ENCODE data around the gene IER3. TPM values are rescaled to one million over a fixed set of nuclear protein-coding genes. Genes with fewer than 3 reads are reported as not detected.

IER3 gene
- total and polyA plus RNA-seq, 9 of the 15 experiments (the other 6 are each of a cell fraction or from before 2014, with no cell fraction given) = 1.5 to 30.0 (median 11.5) TPM

- no peak for TF ChIP-seq POU5F1 (IDR thresholded peaks at IDR 0.05; ENCODE audit: borderline replicate concordance, low read depth, low read length, partially characterized antibody)
- TF ChIP-seq POLR2G (IDR thresholded peaks at IDR 0.05; ENCODE audit: low read depth, low read length) = no peak
- no peak for TF ChIP-seq ZNF764 (CRISPR knock-in tag; IDR thresholded peaks at IDR 0.05; ENCODE audit: low read depth)
- no peak for TF ChIP-seq THAP7 (CRISPR knock-in tag; IDR thresholded peaks at IDR 0.05)
- TF ChIP-seq SIN3B (IDR thresholded peaks at IDR 0.05; ENCODE audit: low read depth) = no peak
- no peak for TF ChIP-seq ZFP30 (CRISPR knock-in tag; IDR thresholded peaks at IDR 0.05; ENCODE audit: borderline replicate concordance)
- TF ChIP-seq SREBF2 (CRISPR knock-in tag; IDR thresholded peaks at IDR 0.05) = no peak
- no peak for TF ChIP-seq FUS (optimal IDR thresholded peaks at IDR 0.05; ENCODE audit: low read depth, low read length)
- 0 out of 2 replicates have a peak, but pooled peaks have one; percentile 53 for TF ChIP-seq E2F3 (CRISPR knock-in tag; IDR thresholded peaks at IDR 0.05)
- no peak for TF ChIP-seq NFE2L1 (tag; IDR thresholded peaks at IDR 0.05; ENCODE audit: borderline replicate concordance, low read depth)
- TF ChIP-seq RBM34 (IDR thresholded peaks at IDR 0.05; ENCODE audit: borderline replicate concordance, insufficient read depth, low read length) = no peak
- TF ChIP-seq TSC22D4 (tag; IDR thresholded peaks at IDR 0.05) = no peak
- peak; percentile 91 for TF ChIP-seq ARID1B (IDR thresholded peaks at IDR 0.05)
- peak; percentile 91 for TF ChIP-seq SMAD3 (CRISPR knock-in tag; conservative IDR thresholded peaks at IDR 0.05)
- TF ChIP-seq HNRNPL (IDR thresholded peaks at IDR 0.05; ENCODE audit: low read depth, low read length) = no peak
- TF ChIP-seq CEBPG (CRISPR knock-in tag; IDR thresholded peaks at IDR 0.05) = peak; percentile 99
- TF ChIP-seq CEBPG (tag; conservative IDR thresholded peaks at IDR 0.05 in 1 of 2, IDR thresholded peaks at IDR 0.05 in 1 of 2) = peak; percentile 98 to 99
- no peak; a peak in 1 of 4 replicates for TF ChIP-seq BCLAF1 (IDR thresholded peaks at IDR 0.05; ENCODE audit: borderline replicate concordance in 1 of 2, control insufficient read depth in 1 of 2, low read depth in 2 of 2, low read length in 1 of 2)
- no peak for TF ChIP-seq SMC3 (conservative IDR thresholded peaks at IDR 0.05; ENCODE audit: insufficient read depth, low read depth, low read length)
- TF ChIP-seq WHSC1 (IDR thresholded peaks at IDR 0.05; ENCODE audit: low read length) = no peak
- TF ChIP-seq CBX1 (IDR thresholded peaks at IDR 0.05; ENCODE audit: low read depth) = no peak
- TF ChIP-seq ZNF75A (CRISPR knock-in tag; IDR thresholded peaks at IDR 0.05) = peak; percentile 72; the same call in 1 of the 2 replicates
- 0 out of 2 replicates have a peak, but pooled peaks have one; percentile 29 for TF ChIP-seq JUNB (CRISPR knock-in tag; conservative IDR thresholded peaks at IDR 0.05)
- TF ChIP-seq NFIC (IDR thresholded peaks at IDR 0.05) = peak; percentile 100
These were observed 37.5 kb upstream of the IER3 start (continued) for GRCh38 chr6:30781743-30782424.
